SU-DHL-6 (cell line): ENCODE results near the gene ATRIP.
A peak's percentile ranks its signal among the peaks of the same experiment; 100 is the strongest.

Experiments used
- H2AFZ ChIP-seq: fragments of 200-600 bp; sonication (generic); 2 replicates; pipeline ENCODE4 v1.6.1; 2014; ENCODE audit warnings: low read depth, mild to moderate bottlenecking, moderate library complexity, mixed read lengths, antibody characterized with exemption, low read length; ENCODE audit not compliant: severe bottlenecking
- H3F3A ChIP-seq: fragments of 200-600 bp; shearing (Covaris generic); 2 replicates; pipeline ENCODE4 v1.6.0; 2016; ENCODE audit warnings: antibody characterized with exemption, mild to moderate bottlenecking; ENCODE audit not compliant: insufficient read depth
- H3K27ac ChIP-seq: fragments of 200-600 bp; sonication (generic); 2 replicates; pipeline ENCODE4 v1.5.1; 2016; ENCODE audit warnings: low read depth, mild to moderate bottlenecking, low read length, moderate library complexity, mixed read lengths
- H3K27me3 ChIP-seq: fragments of 200-600 bp; sonication (generic), shearing (Covaris generic); 2 replicates; pipeline ENCODE4 v1.6.0; 2014; ENCODE audit warnings: mild to moderate bottlenecking, low read length
- H3K36me3 ChIP-seq: fragments of 200-600 bp; sonication (generic); 2 replicates; pipeline ENCODE4 v1.6.1; 2014; ENCODE audit warnings: mild to moderate bottlenecking, low read length, mixed read lengths
- H3K4me2 ChIP-seq: fragments of 300-600, 200-600 bp; shearing (Covaris generic), sonication (generic); 2 replicates; pipeline ENCODE4 v1.6.0; 2014; ENCODE audit warnings: low read length, low read depth, mild to moderate bottlenecking; ENCODE audit not compliant: poor library complexity, severe bottlenecking
- H3K4me3 ChIP-seq: fragments of 200-600 bp; sonication (generic); 2 replicates; pipeline ENCODE4 v1.5.1; 2014; ENCODE audit warnings: antibody characterized with exemption, low read length, mild to moderate bottlenecking, mixed read lengths; ENCODE audit not compliant: insufficient read depth, poor library complexity, severe bottlenecking
- H3K79me2 ChIP-seq: fragments of 200-600 bp; sonication (generic); 2 replicates; pipeline ENCODE4 v1.6.1; 2014; ENCODE audit warnings: mild to moderate bottlenecking, low read length, moderate library complexity; ENCODE audit not compliant: insufficient read depth
- H3K9ac ChIP-seq: fragments of 200-600 bp; sonication (generic); 2 replicates; pipeline ENCODE4 v1.7.0; 2014; ENCODE audit warnings: mild to moderate bottlenecking, low read length
- H3K9me2 ChIP-seq: fragments of 200-600 bp; sonication (generic); replicated peaks from 2 replicates; pipeline ENCODE4 v1.6.1; 2014; ENCODE audit warnings: low read length; ENCODE audit not compliant: insufficient read depth
- H3K9me3 ChIP-seq: fragments of 200-600 bp; sonication (generic); 2 replicates; pipeline ENCODE4 v1.6.1; 2014; ENCODE audit warnings: low read length, mixed read lengths; ENCODE audit not compliant: insufficient read depth
- H4K20me1 ChIP-seq: fragments of 200-600 bp; sonication (generic); 2 replicates; pipeline ENCODE4 v1.6.1; 2014; ENCODE audit warnings: low read depth, mild to moderate bottlenecking, antibody characterized with exemption, low read length, moderate library complexity, mixed read lengths
- CTCF ChIP-seq: fragments of 200-600 bp; sonication (generic); IDR thresholded peaks from one replicate; pipeline ENCODE4 v1.5.1; 2017; ENCODE audit warnings: antibody characterized with exemption, mild to moderate bottlenecking, low read length, moderate library complexity; ENCODE audit not compliant: insufficient read depth, poor library complexity, severe bottlenecking
- EZH2phosphoT487 ChIP-seq: fragments of 200-600 bp; sonication (generic), shearing (Covaris generic); conservative IDR thresholded peaks from 2 replicates; pipeline ENCODE4 v1.6.1; 2018; ENCODE audit warnings: mild to moderate bottlenecking, antibody characterized with exemption, low read length, moderate library complexity, mixed read lengths

The ATRIP gene

GRCh38 chr3:48466386-48467109, 20.0 kb downstream of the ATRIP start:
- Histone ChIP-seq H3K27ac (peak overlapping the region; percentile 77), H3K4me2 (peak overlapping the region; percentile 90), H3F3A (peaks cover 9% of the 10 kb centered on the region; the same call in 1 of the 2 replicates), H3K27me3 (no peaks in the 10 kb centered on the region), H3K9me2 (no peaks in the 10 kb centered on the region), H4K20me1 (no peaks in the 10 kb centered on the region), H3K9me3 (no peaks in the 10 kb centered on the region), H2AFZ (no peak overlapping the region), H3K4me3 (peak overlapping the region; percentile 69), H3K36me3 (no peaks in the 10 kb centered on the region), H3K9ac (peak overlapping the region; percentile 89), H3K79me2 (peaks cover 22% of the 10 kb centered on the region; the same call in 1 of the 2 replicates)
- no peak for TF ChIP-seq CTCF
- no peak for TF ChIP-seq EZH2phosphoT487

- Histone ChIP-seq H2AFZ (no peak overlapping the region), H3K9me3 (no peaks in the 10 kb centered on the region), H3F3A (peaks cover 9% of the 10 kb centered on the region; the same call in 1 of the 2 replicates), H3K9ac (peak overlapping the region; percentile 89), H4K20me1 (no peaks in the 10 kb centered on the region), H3K4me2 (peak overlapping the region; percentile 90), H3K27me3 (no peaks in the 10 kb centered on the region), H3K9me2 (no peaks in the 10 kb centered on the region), H3K79me2 (peaks cover 22% of the 10 kb centered on the region; the same call in 1 of the 2 replicates), H3K4me3 (peak overlapping the region; percentile 69), H3K36me3 (no peaks in the 10 kb centered on the region), H3K27ac (peak overlapping the region; percentile 77)
- TF ChIP-seq EZH2phosphoT487: no peak
- no peak for TF ChIP-seq CTCF
Observed at GRCh38 chr3:48467110-48467454, 20.5 kb downstream of the ATRIP start.

GRCh38 chr3:48467473-48468267, 21.1 kb downstream of the ATRIP start:
- Histone ChIP-seq H3K9me3 (no peaks in the 10 kb centered on the region), H2AFZ (no peak overlapping the region), H3K4me3 (peak overlapping the region; percentile 69), H3K4me2 (peak overlapping the region; percentile 90), H3K27me3 (no peaks in the 10 kb centered on the region), H3K79me2 (peaks cover 22% of the 10 kb centered on the region; the same call in 1 of the 2 replicates), H3K27ac (peak overlapping the region; percentile 6; the same call in 1 of the 2 replicates), H3F3A (peaks cover 13% of the 10 kb centered on the region; the same call in 1 of the 2 replicates), H3K36me3 (no peaks in the 10 kb centered on the region), H3K9me2 (no peaks in the 10 kb centered on the region), H4K20me1 (no peaks in the 10 kb centered on the region), H3K9ac (peak overlapping the region; percentile 89)
- no peak for TF ChIP-seq EZH2phosphoT487
